ENCODE results near the gene PRSS56. TPM values are rescaled to one million over a fixed set of nuclear protein-coding genes. Genes with fewer than 3 reads are reported as not detected.

PRSS56 gene
- total RNA-seq, 1 experiment from 2014 or later: 0.18 TPM

DNA sequence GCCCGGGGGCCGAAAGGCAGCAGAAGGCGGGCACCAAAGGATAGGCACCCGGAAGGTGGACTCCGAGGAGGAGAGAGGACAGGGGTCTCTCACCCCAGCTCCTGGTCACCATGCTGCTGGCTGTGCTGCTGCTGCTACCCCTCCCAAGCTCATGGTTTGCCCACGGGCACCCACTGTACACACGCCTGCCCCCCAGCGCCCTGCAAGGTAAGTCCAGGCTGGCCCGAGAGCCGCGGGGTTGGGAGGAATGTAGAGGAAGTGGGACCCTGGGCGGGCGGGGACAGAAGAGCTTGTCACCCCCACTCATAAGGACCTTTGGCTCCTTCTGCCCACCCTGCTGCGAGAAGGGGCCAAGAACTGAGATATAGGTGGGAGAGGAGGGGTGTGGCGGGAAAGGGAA lies 301 bp downstream of the PRSS56 start:
- intact Hi-C loops (cut with micrococcal nuclease; ENCODE audit: unreplicated experiment) (loop anchor here (10.0 kb wide), 2 partner anchors 176 to 616 kb away; no protein-coding TSS in a partner anchor), in situ Hi-C loops (cut with HindIII; ENCODE audit: low pct_unique_long_range_greater_than_20kb, low sequenced_read_pairs) (no loop called here)
- Histone ChIP-seq H3K27ac (ENCODE audit: low read length) (no peak overlapping the region), H3K4me3 (ENCODE audit: low read depth in 2 of 2, low read length in 2 of 2) (no peak overlapping the region), H3K4me1 (ENCODE audit: control insufficient read depth, insufficient read depth, low read length) (peaks cover 6% of the 10 kb centered on the region; the same call in 1 of the 2 replicates), H3K36me3 (ENCODE audit: control insufficient read depth, insufficient read depth, low read length) (no peaks in the 10 kb centered on the region), H3K27me3 (ENCODE audit: control insufficient read depth, insufficient read depth, low read length) (no peaks in the 10 kb centered on the region), H3K9me3 (ENCODE audit: control insufficient read depth, insufficient read depth, low read depth, low read length) (no peaks in the 10 kb centered on the region)
- TF ChIP-seq POLR2AphosphoS5 (IDR thresholded peaks at IDR 0.05; ENCODE audit: low read depth, low read length) (no peak), TCF7L2 (IDR thresholded peaks at IDR 0.05; ENCODE audit: low read depth, low read length) (no peak), SIN3A (IDR thresholded peaks at IDR 0.05; ENCODE audit: borderline replicate concordance, insufficient read depth, low read depth, low read length) (no peak), CTCF (IDR thresholded peaks at IDR 0.05) (no peak)
- TF ChIP-seq, protein P1, sequence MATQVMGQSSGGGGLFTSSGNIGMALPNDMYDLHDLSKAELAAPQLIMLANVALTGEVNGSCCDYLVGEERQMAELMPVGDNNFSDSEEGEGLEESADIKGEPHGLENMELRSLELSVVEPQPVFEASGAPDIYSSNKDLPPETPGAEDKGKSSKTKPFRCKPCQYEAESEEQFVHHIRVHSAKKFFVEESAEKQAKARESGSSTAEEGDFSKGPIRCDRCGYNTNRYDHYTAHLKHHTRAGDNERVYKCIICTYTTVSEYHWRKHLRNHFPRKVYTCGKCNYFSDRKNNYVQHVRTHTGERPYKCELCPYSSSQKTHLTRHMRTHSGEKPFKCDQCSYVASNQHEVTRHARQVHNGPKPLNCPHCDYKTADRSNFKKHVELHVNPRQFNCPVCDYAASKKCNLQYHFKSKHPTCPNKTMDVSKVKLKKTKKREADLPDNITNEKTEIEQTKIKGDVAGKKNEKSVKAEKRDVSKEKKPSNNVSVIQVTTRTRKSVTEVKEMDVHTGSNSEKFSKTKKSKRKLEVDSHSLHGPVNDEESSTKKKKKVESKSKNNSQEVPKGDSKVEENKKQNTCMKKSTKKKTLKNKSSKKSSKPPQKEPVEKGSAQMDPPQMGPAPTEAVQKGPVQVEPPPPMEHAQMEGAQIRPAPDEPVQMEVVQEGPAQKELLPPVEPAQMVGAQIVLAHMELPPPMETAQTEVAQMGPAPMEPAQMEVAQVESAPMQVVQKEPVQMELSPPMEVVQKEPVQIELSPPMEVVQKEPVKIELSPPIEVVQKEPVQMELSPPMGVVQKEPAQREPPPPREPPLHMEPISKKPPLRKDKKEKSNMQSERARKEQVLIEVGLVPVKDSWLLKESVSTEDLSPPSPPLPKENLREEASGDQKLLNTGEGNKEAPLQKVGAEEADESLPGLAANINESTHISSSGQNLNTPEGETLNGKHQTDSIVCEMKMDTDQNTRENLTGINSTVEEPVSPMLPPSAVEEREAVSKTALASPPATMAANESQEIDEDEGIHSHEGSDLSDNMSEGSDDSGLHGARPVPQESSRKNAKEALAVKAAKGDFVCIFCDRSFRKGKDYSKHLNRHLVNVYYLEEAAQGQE (IDR thresholded peaks at IDR 0.05; ENCODE audit: insufficient read depth in 1 of 2, low read depth in 2 of 2, low read length in 1 of 2): no peak
- POLR2A ChIA-PET: no interaction called here
- CTCF ChIA-PET: interaction anchor here (0.5 to 0.9 kb wide), 3 partner anchors 25 to 472 kb away, joined by 3 to 5 read pairs (median 3); no protein-coding TSS in a partner anchor
- no peak for ATAC-seq
- BruUV-seq (replicated peaks): no TSS peak
- DNase-seq (ENCODE audit: low read depth, low spot score): no peak

GRCh38 chr2:232521098-232521497 lies 910 bp downstream of the PRSS56 start:
- DNase-seq (ENCODE audit: low read depth, low spot score) (no peak), ATAC-seq (no peak)
- TF ChIP-seq TCF7L2 (IDR thresholded peaks at IDR 0.05; ENCODE audit: low read depth, low read length) (no peak), POLR2AphosphoS5 (IDR thresholded peaks at IDR 0.05; ENCODE audit: low read depth, low read length) (no peak), SIN3A (IDR thresholded peaks at IDR 0.05; ENCODE audit: borderline replicate concordance, insufficient read depth, low read depth, low read length) (no peak), CTCF (IDR thresholded peaks at IDR 0.05) (no peak)
- TF ChIP-seq, protein P1 (IDR thresholded peaks at IDR 0.05; ENCODE audit: insufficient read depth in 1 of 2, low read depth in 2 of 2, low read length in 1 of 2): no peak
- POLR2A ChIA-PET: no interaction called here
- Histone ChIP-seq H3K4me3 (ENCODE audit: low read depth in 2 of 2, low read length in 2 of 2) (no peak overlapping the region), H3K9me3 (ENCODE audit: control insufficient read depth, insufficient read depth, low read depth, low read length) (no peaks in the 10 kb centered on the region), H3K4me1 (ENCODE audit: control insufficient read depth, insufficient read depth, low read length) (peaks cover 6% of the 10 kb centered on the region; the same call in 1 of the 2 replicates), H3K27me3 (ENCODE audit: control insufficient read depth, insufficient read depth, low read length) (no peaks in the 10 kb centered on the region), H3K36me3 (ENCODE audit: control insufficient read depth, insufficient read depth, low read length) (no peaks in the 10 kb centered on the region), H3K27ac (ENCODE audit: low read length) (no peak overlapping the region)
- in situ Hi-C loops (cut with HindIII; ENCODE audit: low pct_unique_long_range_greater_than_20kb, low sequenced_read_pairs) (no loop called here), intact Hi-C loops (cut with micrococcal nuclease; ENCODE audit: unreplicated experiment) (loop anchor here (10.0 kb wide), 2 partner anchors 176 to 616 kb away; no protein-coding TSS in a partner anchor)
- CTCF ChIA-PET: interaction anchor here (0.5 to 0.9 kb wide), 2 partner anchors 74 to 473 kb away, joined by 3 read pairs; no protein-coding TSS in a partner anchor
- BruUV-seq (replicated peaks): no TSS peak
